ENCODE measurements around the gene PCDH15. TPM values are rescaled to one million over a fixed set of nuclear protein-coding genes. Genes with fewer than 3 reads are reported as not detected.

Gene PCDH15
- total and polyA plus RNA-seq, 9 of the 15 experiments (the other 6 are each of a cell fraction or from before 2014, with no cell fraction given): not detected

DNA sequence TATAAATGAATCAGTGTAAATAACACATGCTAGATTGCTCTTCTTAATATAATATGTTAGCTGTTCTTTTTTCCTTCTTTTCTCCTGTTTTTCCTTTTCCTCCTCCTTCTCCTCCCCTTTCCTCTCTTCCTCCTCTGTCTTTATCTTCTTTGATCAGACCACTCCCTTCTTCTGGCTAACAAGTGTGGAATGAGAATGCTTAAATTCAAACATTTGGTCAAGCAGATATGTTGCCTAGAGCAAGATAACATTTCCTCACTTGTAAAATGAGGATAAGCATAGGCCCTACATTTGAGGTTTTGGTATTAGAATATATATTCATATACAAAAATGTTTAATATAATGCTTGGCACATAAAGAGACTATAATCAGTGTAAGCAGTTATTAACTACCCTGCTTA lies 299.1 kb downstream of the PCDH15 start:
- intact Hi-C loops (cut with micrococcal nuclease): no loop called here
- Histone ChIP-seq H3K4me2 (ENCODE audit: insufficient read depth, low read length) (no peak overlapping the region), H3K4me3 (no peak overlapping the region), H3K27me3 (ENCODE audit: control insufficient read depth in 2 of 2, insufficient read depth in 2 of 2, low read length in 2 of 2) (no peaks in the 10 kb centered on the region), H3K79me2 (ENCODE audit: control insufficient read depth, insufficient read depth, low read length) (no peaks in the 10 kb centered on the region), H3K9me3 (replicated peaks; ENCODE audit: control insufficient read depth, insufficient read depth, low read depth, low read length) (no peaks in the 10 kb centered on the region; the same call in 1 of the 2 replicates), H3K4me1 (replicated peaks in 1 of 2; ENCODE audit: control insufficient read depth in 2 of 2, insufficient read depth in 2 of 2, low read length in 2 of 2) (no peaks in the 10 kb centered on the region), H3K36me3 (ENCODE audit: control insufficient read depth, insufficient read depth, low read length) (no peaks in the 10 kb centered on the region), H3K9me1 (ENCODE audit: control insufficient read depth, insufficient read depth, low read length) (no peaks in the 10 kb centered on the region), H3K9ac (ENCODE audit: insufficient read depth in 1 of 2, low read depth in 2 of 2, low read length in 2 of 2) (no peak overlapping the region), H4K20me1 (replicated peaks; ENCODE audit: control insufficient read depth, insufficient read depth, low read length) (no peaks in the 10 kb centered on the region), H3K27ac (ENCODE audit: extremely low read depth, low read depth, low read length) (no peak overlapping the region), H2AFZ (ENCODE audit: low read depth, low read length) (no peak overlapping the region)
- in situ Hi-C loops (cut with MboI): no loop called here
- BruUV-seq (replicated peaks): no TSS peak
- ChIA-PET CTCF (ENCODE audit: low intra/inter-chr PET ratio) (no interaction called here), POLR2A (no interaction called here)
- FAIRE-seq (no peak), DNase-seq (ENCODE audit: extremely low read depth in 1 of 4, low spot score in 3 of 4) (no peak), ATAC-seq (no peak)
- TF ChIP-seq GABPB2 (CRISPR knock-in tag; conservative IDR thresholded peaks at IDR 0.05) (no peak), ERF (CRISPR knock-in tag; IDR thresholded peaks at IDR 0.05) (no peak), ZNF696 (CRISPR knock-in tag; conservative IDR thresholded peaks at IDR 0.05) (no peak), TBP (optimal IDR thresholded peaks at IDR 0.05; ENCODE audit: low read depth, low read length) (no peak), CAMTA2 (CRISPR knock-in tag; conservative IDR thresholded peaks at IDR 0.05) (no peak), ZNF263 (CRISPR knock-in tag; IDR thresholded peaks at IDR 0.05; ENCODE audit: borderline replicate concordance) (no peak), CEBPB (tag; IDR thresholded peaks at IDR 0.05) (no peak), HDAC2 (IDR thresholded peaks at IDR 0.05) (no peak), SMARCC2 (IDR thresholded peaks at IDR 0.05; ENCODE audit: low read depth) (no peak)
- TF ChIP-seq, protein P1, sequence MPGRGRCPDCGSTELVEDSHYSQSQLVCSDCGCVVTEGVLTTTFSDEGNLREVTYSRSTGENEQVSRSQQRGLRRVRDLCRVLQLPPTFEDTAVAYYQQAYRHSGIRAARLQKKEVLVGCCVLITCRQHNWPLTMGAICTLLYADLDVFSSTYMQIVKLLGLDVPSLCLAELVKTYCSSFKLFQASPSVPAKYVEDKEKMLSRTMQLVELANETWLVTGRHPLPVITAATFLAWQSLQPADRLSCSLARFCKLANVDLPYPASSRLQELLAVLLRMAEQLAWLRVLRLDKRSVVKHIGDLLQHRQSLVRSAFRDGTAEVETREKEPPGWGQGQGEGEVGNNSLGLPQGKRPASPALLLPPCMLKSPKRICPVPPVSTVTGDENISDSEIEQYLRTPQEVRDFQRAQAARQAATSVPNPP (IDR thresholded peaks at IDR 0.05; ENCODE audit: borderline replicate concordance, insufficient read depth, insufficient read length): no peak

All from K562 (cell line).